GM23338 (cell line): ENCODE results near the gene DGKE. TPM values are rescaled to one million over a fixed set of nuclear protein-coding genes. Genes with fewer than 3 reads are reported as not detected.

Source experiments
- ATAC-seq: fragments of 200-7000 bp; cut with Tn5 transposase; 3 replicates; pipeline ENCODE4 v1.9.1; 2020
- DNase-seq: peaks from one replicate; pipeline ENCODE4 v3.0.0-alpha.2; 2015; ENCODE audit warnings: low spot score
- H2AFZ ChIP-seq: fragments of 200-600 bp; sonication (generic); 2 replicates; pipeline ENCODE4 v1.8.0; 2016; ENCODE audit warnings: antibody characterized with exemption, mild to moderate bottlenecking, moderate library complexity
- H3F3A ChIP-seq: fragments of 200-600 bp; sonication (generic); replicated peaks from 2 replicates; pipeline ENCODE4 v1.8.0; 2017; ENCODE audit warnings: antibody characterized with exemption, mixed run types, low read depth
- H3K27ac ChIP-seq: fragments of 200-600 bp; sonication (generic); 2 replicates; pipeline ENCODE4 v1.6.1; 2016; ENCODE audit warnings: low read depth
- H3K27me3 ChIP-seq: fragments of 200-600 bp; sonication (generic); 2 replicates; pipeline ENCODE4 v1.8.0; 2016; ENCODE audit warnings: mild to moderate bottlenecking, mixed run types, moderate library complexity; ENCODE audit not compliant: insufficient read depth
- H3K36me3 ChIP-seq: fragments of 200-600 bp; sonication (generic); 2 replicates; pipeline ENCODE4 v1.8.0; 2016; ENCODE audit warnings: mild to moderate bottlenecking; ENCODE audit not compliant: insufficient read depth
- H3K4me1 ChIP-seq: fragments of 200-600 bp; sonication (generic); 2 replicates; pipeline ENCODE4 v1.8.0; 2016; ENCODE audit warnings: mild to moderate bottlenecking, moderate library complexity; ENCODE audit not compliant: insufficient read depth
- H3K4me2 ChIP-seq: fragments of 200-600 bp; sonication (generic); 2 replicates; pipeline ENCODE4 v1.7.1; 2017; ENCODE audit warnings: mixed run types
- H3K4me3 ChIP-seq: fragments of 200-600 bp; sonication (generic); 2 replicates; pipeline ENCODE4 v1.6.1; 2016; ENCODE audit warnings: mixed run types
- H3K79me2 ChIP-seq: fragments of 200-600 bp; sonication (generic); replicated peaks from 2 replicates; pipeline ENCODE4 v1.8.0; 2017; ENCODE audit warnings: mild to moderate bottlenecking; ENCODE audit not compliant: insufficient read depth
- H3K9me2 ChIP-seq: fragments of 200-600 bp; sonication (generic); 2 replicates; pipeline ENCODE4 v1.8.0; 2017; ENCODE audit not compliant: insufficient read depth
- H4K20me1 ChIP-seq: fragments of 200-600 bp; sonication (generic); replicated peaks from 2 replicates; pipeline ENCODE4 v1.8.0; 2017; ENCODE audit warnings: mild to moderate bottlenecking; ENCODE audit not compliant: insufficient read depth
- H3K27ac Mint-ChIP-seq: 2 replicates; pipeline ENCODE4 v1.8.0; 2020; ENCODE audit warnings: inconsistent platforms, mild to moderate bottlenecking, moderate library complexity, mixed read lengths
- H3K27me3 Mint-ChIP-seq: 3 replicates; pipeline ENCODE4 v1.8.0; 2022; ENCODE audit warnings: low read depth, mild to moderate bottlenecking, moderate library complexity, mixed read lengths, inconsistent platforms; ENCODE audit not compliant: insufficient read depth, poor library complexity
- H3K36me3 Mint-ChIP-seq: 3 replicates; pipeline ENCODE4 v1.8.0; 2021; ENCODE audit warnings: low read depth, mild to moderate bottlenecking, inconsistent platforms, moderate library complexity, mixed read lengths
- H3K4me1 Mint-ChIP-seq: 3 replicates; pipeline ENCODE4 v1.8.0; 2020; ENCODE audit warnings: mild to moderate bottlenecking, inconsistent platforms, mixed read lengths
- H3K4me3 Mint-ChIP-seq: 3 replicates; pipeline ENCODE4 v1.8.0; 2021; ENCODE audit warnings: moderate library complexity, mild to moderate bottlenecking, inconsistent platforms, mixed read lengths
- H3K9me3 Mint-ChIP-seq: 3 replicates; pipeline ENCODE4 v1.8.0; 2020; ENCODE audit warnings: moderate library complexity, mild to moderate bottlenecking, inconsistent platforms, mixed read lengths
- CREB1 ChIP-seq: fragments of 250-450 bp; sonication (Bioruptor Pico); IDR thresholded peaks from 2 replicates; pipeline ENCODE4 v1.5.0; 2020; ENCODE audit warnings: low read depth, mild to moderate bottlenecking, moderate library complexity
- EZH2 ChIP-seq: fragments of 200-600 bp; sonication (generic); IDR thresholded peaks from one replicate; pipeline ENCODE4 v1.8.0; 2017; ENCODE audit warnings: antibody characterized with exemption, mild to moderate bottlenecking, low read depth; ENCODE audit not compliant: unreplicated experiment
- JUNB ChIP-seq: IDR thresholded peaks from one replicate; pipeline ENCODE4 v1.6.1; 2016; ENCODE audit warnings: antibody characterized with exemption; ENCODE audit not compliant: unreplicated experiment
- NANOG ChIP-seq: IDR thresholded peaks from 2 replicates; pipeline ENCODE4 v1.6.1; 2016; ENCODE audit warnings: antibody characterized with exemption, borderline replicate concordance
- POLR2AphosphoS5 ChIP-seq: IDR thresholded peaks from 2 replicates; pipeline ENCODE4 v1.6.1; 2016; ENCODE audit warnings: antibody characterized with exemption, low read depth
- STAT1 ChIP-seq: IDR thresholded peaks from one replicate; pipeline ENCODE4 v1.6.1; 2016; ENCODE audit warnings: antibody characterized with exemption; ENCODE audit not compliant: unreplicated experiment
- ZNF114 ChIP-seq: fragments of 250-450 bp; sonication (Bioruptor Pico); IDR thresholded peaks from 2 replicates; pipeline ENCODE4 v1.5.0; 2020; ENCODE audit warnings: mild to moderate bottlenecking, moderate library complexity
- ZNF331 ChIP-seq: fragments of 250-450 bp; sonication (Bioruptor Pico); IDR thresholded peaks from 2 replicates; pipeline ENCODE4 v1.5.0; 2020; ENCODE audit warnings: low read depth, mild to moderate bottlenecking, moderate library complexity
- polyA plus RNA-seq: library from polyadenylated mRNA; unstranded; fragments of >200 nt; fragmentation: Nextera tagmentation; extraction: Ambion mirVana; gene quantifications from 2 replicates; pipeline ENCODE4 v1.2.1, GENCODE V29; 2016
- total RNA-seq: library from RNA; depleted of rRNA; stranded (reverse); fragments of >200 nt; shearing (Covaris generic); gene quantifications from 2 replicates; pipeline ENCODE4 v1.2.3, GENCODE V29; 2014
- TF ChIP-seq, protein P1 (sequence below): IDR thresholded peaks from one replicate; pipeline ENCODE4 v1.6.1; 2018; ENCODE audit warnings: antibody characterized with exemption; ENCODE audit not compliant: unreplicated experiment
- TF ChIP-seq, protein P2 (sequence below): IDR thresholded peaks from 2 replicates; pipeline ENCODE4 v1.6.1; 2016; ENCODE audit warnings: antibody characterized with exemption
- TF ChIP-seq, protein P3 (sequence below), 2 experiments: fragments of 200-600 bp in 1 of 2; sonication (generic) in 1 of 2; conservative IDR thresholded peaks; 2 replicates each; pipeline versions ENCODE4 v1.5.1 to v1.6.1; 2016 to 2017; ENCODE audit warnings: antibody characterized with exemption in 2 of 2, low read depth in 2 of 2, mild to moderate bottlenecking in 2 of 2, moderate library complexity in 1 of 2

The DGKE gene
- total and polyA plus RNA-seq, 2 experiments from 2014 or later: 3.9 to 10.1 TPM

DNA sequence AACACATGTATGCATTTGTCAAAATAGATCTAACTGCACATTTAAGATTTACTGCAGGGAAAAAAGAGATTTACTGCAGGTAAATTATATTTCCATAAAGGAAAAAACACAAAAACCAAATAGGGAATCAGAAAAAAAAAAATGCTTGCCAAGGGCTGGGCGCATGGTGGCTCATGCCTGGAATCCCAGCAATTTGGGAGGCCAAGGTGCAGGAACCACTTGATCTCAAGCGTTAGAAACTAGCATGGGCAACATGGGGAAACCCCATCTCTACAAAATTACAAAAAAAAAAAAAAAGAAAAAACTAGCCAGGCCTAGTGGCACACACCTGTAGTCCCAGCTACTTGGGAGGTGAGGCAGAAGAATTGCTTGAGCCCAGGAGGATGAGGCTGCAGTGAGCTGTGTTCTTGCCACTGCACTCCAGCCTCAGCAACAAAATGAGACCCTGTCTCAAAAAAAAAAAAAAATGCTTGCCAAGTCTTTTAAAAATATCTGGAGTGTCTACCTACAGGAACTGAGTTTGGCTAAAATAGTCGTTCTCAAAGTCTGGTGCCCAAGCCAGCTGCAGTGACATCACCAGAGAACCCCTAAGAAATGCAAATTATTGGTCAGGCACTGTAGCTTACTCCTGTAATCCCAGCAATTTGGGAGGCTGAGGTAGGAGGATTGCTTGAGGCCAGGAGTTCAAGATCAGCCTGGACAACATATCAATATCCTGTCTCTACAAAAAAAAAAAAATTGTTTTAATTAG lies 62.4 kb downstream of the DGKE start (continued):
- TF ChIP-seq, protein P1, sequence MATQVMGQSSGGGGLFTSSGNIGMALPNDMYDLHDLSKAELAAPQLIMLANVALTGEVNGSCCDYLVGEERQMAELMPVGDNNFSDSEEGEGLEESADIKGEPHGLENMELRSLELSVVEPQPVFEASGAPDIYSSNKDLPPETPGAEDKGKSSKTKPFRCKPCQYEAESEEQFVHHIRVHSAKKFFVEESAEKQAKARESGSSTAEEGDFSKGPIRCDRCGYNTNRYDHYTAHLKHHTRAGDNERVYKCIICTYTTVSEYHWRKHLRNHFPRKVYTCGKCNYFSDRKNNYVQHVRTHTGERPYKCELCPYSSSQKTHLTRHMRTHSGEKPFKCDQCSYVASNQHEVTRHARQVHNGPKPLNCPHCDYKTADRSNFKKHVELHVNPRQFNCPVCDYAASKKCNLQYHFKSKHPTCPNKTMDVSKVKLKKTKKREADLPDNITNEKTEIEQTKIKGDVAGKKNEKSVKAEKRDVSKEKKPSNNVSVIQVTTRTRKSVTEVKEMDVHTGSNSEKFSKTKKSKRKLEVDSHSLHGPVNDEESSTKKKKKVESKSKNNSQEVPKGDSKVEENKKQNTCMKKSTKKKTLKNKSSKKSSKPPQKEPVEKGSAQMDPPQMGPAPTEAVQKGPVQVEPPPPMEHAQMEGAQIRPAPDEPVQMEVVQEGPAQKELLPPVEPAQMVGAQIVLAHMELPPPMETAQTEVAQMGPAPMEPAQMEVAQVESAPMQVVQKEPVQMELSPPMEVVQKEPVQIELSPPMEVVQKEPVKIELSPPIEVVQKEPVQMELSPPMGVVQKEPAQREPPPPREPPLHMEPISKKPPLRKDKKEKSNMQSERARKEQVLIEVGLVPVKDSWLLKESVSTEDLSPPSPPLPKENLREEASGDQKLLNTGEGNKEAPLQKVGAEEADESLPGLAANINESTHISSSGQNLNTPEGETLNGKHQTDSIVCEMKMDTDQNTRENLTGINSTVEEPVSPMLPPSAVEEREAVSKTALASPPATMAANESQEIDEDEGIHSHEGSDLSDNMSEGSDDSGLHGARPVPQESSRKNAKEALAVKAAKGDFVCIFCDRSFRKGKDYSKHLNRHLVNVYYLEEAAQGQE: no peak
- TF ChIP-seq ZNF114 (no peak), POLR2AphosphoS5 (no peak), NANOG (no peak), EZH2 (no peak), CREB1 (CRISPR knock-in tag) (no peak), ZNF331 (CRISPR knock-in tag) (no peak), JUNB (no peak)
- TF ChIP-seq, protein P2, sequence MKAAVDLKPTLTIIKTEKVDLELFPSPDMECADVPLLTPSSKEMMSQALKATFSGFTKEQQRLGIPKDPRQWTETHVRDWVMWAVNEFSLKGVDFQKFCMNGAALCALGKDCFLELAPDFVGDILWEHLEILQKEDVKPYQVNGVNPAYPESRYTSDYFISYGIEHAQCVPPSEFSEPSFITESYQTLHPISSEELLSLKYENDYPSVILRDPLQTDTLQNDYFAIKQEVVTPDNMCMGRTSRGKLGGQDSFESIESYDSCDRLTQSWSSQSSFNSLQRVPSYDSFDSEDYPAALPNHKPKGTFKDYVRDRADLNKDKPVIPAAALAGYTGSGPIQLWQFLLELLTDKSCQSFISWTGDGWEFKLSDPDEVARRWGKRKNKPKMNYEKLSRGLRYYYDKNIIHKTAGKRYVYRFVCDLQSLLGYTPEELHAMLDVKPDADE: no peak
- TF ChIP-seq, protein P3, sequence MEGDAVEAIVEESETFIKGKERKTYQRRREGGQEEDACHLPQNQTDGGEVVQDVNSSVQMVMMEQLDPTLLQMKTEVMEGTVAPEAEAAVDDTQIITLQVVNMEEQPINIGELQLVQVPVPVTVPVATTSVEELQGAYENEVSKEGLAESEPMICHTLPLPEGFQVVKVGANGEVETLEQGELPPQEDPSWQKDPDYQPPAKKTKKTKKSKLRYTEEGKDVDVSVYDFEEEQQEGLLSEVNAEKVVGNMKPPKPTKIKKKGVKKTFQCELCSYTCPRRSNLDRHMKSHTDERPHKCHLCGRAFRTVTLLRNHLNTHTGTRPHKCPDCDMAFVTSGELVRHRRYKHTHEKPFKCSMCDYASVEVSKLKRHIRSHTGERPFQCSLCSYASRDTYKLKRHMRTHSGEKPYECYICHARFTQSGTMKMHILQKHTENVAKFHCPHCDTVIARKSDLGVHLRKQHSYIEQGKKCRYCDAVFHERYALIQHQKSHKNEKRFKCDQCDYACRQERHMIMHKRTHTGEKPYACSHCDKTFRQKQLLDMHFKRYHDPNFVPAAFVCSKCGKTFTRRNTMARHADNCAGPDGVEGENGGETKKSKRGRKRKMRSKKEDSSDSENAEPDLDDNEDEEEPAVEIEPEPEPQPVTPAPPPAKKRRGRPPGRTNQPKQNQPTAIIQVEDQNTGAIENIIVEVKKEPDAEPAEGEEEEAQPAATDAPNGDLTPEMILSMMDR (conservative IDR thresholded peaks at IDR 0.05; ENCODE audit: low read depth in 2 of 2): no peak

DNA sequence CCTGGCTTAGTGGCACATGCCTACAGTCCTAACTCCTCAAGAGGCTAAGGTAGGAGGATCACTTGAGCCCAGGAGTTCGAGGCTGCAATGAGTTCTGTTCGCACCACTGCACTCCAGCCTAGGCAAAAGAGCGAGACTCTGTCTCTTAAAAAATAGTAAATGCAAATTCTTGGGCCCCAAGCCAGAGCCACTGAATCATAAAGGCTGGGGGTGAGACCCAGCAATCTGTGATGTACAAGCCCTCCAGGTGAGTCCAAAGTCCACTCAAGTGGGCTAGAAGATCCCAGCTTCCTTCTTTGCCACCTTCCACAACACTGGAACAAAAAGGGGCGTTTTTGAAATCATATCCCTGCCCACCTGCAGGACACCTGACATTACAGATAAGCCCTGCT lies 63.0 kb downstream of the DGKE start:
- no peaks in the 10 kb centered on the region for H3F3A ChIP-seq
- DNase-seq (no peak), ATAC-seq (no peak)
- H3K36me3 ChIP-seq: no peaks in the 10 kb centered on the region; the same call in none of the 2 replicates
- H4K20me1 ChIP-seq: no peaks in the 10 kb centered on the region
- Mint-ChIP-seq H3K27me3 (no peaks in the 10 kb centered on the region), H3K36me3 (peaks cover 56% of the 10 kb centered on the region), H3K27ac (no peak overlapping the region), H3K9me3 (no peaks in the 10 kb centered on the region), H3K4me3 (no peak overlapping the region), H3K4me1 (peaks cover 24% of the 10 kb centered on the region)
- no peaks in the 10 kb centered on the region for H3K79me2 ChIP-seq
- H3K4me2 ChIP-seq: no peak overlapping the region
- H3K4me3 ChIP-seq: no peak overlapping the region
- H3K27ac ChIP-seq: no peak overlapping the region
- no peak overlapping the region for H2AFZ ChIP-seq
- no peaks in the 10 kb centered on the region for H3K27me3 ChIP-seq
- no peak for TF ChIP-seq STAT1
- TF ChIP-seq JUNB: no peak
- no peaks in the 10 kb centered on the region for H3K9me2 ChIP-seq
- peaks cover 6% of the 10 kb centered on the region; the same call in 1 of the 2 replicates for H3K4me1 ChIP-seq
